ENCODE data around the gene RSPH6A.
A peak's percentile ranks its signal among the peaks of the same experiment; 100 is the strongest.
"Not testable (repeated sequence)": the region's sequence is repeated elsewhere in the genome, so short reads cannot be mapped to it uniquely, and the experiment has no call there.

The RSPH6A gene

DNA sequence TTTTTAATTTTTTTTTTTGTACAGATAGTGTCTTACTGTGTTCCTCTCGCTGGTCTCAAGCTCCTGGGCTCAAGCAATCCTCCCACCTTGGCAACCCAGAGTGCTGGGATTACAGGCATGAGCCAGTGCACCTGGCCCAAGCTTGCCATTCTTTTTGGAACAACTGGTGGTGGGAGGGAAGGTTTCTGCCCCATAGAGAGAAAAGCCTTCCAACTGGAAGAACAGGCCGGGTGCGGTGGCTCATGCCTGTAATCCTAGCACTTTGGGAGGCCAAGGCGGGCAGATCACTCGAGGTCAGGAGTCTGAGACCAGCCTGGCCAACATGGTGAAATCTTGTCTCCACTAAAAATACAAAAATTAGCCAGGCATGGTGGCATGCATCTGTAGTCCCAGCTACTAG lies 15.6 kb downstream of the RSPH6A start:
- DNase-seq = not testable (repeated sequence)

DNA sequence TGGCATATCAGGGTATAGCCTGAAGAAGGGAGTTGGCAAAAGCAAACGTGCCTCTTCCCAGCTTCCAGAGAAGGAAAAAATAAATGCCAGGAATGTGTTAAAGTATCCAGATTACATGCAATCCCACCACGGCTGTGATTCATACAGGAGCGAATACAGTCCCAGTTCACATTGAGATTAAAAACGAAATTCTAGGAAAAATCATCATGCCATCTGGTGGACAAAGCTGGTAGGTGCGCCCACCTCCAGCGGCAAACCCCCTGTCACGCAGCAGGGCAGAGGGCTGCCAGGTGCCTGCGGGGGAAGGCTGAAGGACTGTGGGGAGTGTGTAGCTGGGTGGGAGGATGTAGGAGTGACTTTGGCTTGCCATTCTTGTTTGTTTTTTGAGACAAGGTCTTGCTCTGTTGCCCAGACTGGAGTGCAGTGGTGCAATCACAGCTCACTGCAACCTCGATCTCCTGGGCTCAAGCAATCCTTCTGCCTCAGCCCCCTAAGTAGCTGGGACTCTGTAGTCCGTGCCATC lies 16.1 kb downstream of the RSPH6A start:
- DNase-seq = peak; percentile 71

GRCh38 chr19:45794627-45795026 lies 20.5 kb downstream of the RSPH6A start:
- no peak for DNase-seq

- DNase-seq = no peak
Measured at GRCh38 chr19:45793876-45794275, 21.2 kb downstream of the RSPH6A start.

DNA sequence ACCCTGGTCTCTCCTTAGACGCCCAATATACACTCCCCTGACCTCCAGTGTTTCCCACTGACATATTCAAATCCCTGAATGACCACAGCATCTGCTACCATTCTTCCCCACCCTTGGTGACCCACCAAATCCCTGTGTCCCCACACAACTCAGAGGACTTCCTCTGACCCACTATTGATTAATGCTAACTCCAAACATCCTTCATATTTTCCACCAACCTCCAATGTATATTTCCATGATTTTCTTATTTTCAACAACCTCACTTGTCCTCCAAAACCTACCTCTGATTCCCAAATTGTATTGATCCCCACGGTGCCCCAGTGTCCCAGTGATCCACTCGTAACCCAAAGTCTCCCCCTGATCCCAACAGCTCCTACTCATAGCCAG lies 21.9 kb downstream of the RSPH6A start:
- no peak for DNase-seq

GRCh38 chr19:45792470-45793177 lies 22.5 kb downstream of the RSPH6A start, which contains the start of gene DMWD:
Gene DMWD (minus strand): TSS chr19:45792845. CDS start chr19:45792756, 89 bp downstream.
- peak; percentile 100 for DNase-seq

DNA sequence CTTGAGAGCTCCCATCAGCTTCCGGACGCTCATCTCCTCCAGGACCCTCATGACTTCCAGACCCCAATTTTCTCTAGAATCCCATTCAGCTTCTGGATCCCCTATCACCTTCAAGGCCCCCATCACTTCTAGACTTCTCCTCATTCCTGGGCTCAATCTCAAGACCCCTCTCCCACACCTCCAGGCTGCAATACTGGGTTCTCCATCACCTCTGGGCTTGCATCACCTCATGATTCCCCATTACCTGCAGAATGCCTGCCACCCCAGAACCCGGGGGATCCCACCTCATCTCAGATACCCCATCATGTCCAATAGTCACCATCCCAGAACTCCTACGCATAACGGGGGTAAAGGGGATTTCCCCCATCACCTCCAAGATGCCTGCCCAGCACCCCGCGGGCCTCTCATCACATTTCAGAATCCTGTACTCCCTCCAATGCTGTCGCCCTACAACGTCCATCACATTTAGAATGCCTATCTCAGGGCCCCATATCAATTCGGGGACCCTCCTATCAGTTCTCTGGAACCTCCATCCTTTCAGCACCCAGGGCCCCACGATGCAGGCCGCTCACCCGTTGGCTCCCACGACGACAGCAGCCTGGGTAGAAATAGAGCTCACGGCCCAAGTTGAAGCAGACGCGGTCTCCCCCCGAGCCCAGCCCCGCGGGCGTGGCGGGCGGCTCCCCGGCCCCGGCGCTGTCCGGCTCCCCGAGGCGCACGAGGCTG lies 23.2 kb downstream of the RSPH6A start:
- peak; percentile 46 for DNase-seq

DNA sequence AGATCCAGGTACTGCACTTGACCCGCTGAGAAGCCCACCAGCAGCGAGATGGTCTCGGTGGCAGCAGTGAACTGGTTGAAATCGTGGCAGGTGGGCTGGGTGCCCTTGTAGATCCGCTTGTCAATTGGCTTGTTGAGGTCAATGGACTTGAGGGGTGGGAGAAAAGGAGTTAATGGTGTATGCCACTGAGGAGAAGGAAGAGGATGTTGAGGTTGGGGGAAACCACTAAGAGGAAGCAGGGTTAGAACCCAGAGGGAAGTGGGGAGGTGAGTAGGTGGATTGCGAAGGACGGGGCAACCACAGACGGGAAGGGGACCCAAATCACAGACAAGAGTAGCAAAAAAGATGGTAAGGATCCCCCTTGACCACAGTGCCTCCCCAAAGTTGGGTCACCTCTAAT lies 24.2 kb downstream of the RSPH6A start:
- no peak for DNase-seq

DNA sequence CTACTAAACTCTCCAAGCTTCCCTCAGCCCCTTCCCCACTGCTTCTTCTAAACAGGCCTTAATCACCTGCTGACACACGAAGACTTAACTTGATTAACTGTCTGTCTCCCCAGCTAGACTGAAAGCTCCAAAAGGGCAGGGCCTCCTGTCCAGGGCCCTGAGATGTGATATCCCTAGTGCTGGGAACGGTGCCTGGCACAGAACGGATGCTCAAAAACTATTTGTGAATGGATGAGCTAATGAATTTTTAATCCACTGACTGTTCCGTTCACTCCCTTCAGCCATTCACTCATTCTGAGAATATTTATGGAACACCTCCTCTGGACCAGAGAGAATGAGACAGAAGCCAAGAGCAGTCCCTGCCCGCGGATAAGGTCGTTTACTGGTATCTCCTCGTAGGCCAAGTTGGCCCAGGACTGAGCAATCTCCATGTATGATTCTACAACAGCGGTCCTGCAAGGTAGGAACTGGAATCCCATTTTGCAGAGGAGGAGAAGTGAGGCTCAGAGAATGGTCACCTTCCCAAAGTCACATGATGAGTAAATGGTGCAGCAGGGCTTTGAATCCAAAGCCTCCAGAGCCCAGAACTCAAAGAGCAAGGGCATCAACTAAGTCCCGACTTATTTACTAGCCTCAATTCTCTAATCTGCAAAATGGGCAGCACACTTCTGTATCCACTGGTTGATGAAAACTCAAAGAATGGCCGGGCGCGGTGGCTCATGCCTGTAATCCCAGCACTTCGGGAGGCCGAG lies 25.9 kb downstream of the RSPH6A start:
- no peak for DNase-seq

DNA sequence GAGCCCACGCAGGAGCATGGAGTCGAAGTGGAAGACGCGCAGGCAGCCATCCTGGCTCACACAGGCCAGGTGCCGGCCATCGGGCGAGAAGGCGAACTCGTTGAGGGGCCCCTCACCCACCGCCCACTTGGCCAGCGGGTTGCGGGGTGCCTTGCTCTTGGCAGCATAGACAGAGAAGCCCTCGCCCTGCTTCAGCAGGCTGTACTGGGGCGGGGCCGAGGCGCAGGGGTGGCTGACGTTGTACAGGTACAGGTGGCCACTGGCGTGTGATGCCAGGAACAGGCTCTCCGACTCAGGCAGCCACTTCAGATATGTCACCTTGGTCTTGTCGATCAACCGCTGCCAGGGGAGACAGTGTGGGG lies 28.6 kb downstream of the RSPH6A start:
- DNase-seq = no peak

- no peak for DNase-seq
Measured at GRCh38 chr19:45785781-45786532, 29.2 kb downstream of the RSPH6A start.

DNA sequence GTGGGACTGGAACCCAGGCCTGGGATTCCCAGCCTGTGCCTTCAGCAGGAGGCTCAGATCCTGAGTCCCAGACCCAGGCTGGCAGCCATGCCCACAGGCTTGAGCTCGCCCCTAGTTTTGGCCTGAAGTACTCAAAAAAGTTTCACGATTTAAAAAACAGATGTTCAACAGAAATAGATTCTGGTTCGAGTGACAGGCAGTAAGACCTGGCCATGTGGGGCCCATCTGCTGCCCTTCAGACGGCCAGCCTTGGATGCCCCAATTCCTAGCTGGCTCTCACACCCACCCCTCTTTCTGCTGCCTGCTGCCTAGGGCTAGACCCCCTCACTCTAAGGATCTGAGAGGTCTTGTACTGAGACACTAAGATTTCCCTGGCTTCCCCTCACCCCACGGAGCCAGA lies 30.0 kb downstream of the RSPH6A start:
- DNase-seq = no peak

DNA sequence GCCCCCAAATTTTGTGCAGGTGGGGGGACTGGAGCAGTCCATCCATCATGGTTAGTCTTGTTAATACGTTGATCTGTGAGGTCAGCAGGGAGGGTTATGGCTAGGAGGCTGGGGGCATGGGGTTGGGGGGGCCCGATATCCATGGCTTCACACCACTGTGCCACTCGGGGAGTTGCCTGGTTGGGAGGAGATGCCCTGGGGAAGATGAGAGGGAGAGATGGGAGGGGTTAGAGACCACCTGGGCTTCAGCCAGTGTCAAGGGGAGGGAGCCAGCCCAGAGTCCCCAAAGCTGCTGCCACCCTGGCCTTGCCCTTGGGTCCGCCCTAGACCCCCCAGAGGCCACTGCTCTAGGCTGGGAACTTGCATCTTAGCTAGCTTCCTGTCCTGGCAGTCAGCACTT lies 31.0 kb downstream of the RSPH6A start:
- no peak for DNase-seq

DNA sequence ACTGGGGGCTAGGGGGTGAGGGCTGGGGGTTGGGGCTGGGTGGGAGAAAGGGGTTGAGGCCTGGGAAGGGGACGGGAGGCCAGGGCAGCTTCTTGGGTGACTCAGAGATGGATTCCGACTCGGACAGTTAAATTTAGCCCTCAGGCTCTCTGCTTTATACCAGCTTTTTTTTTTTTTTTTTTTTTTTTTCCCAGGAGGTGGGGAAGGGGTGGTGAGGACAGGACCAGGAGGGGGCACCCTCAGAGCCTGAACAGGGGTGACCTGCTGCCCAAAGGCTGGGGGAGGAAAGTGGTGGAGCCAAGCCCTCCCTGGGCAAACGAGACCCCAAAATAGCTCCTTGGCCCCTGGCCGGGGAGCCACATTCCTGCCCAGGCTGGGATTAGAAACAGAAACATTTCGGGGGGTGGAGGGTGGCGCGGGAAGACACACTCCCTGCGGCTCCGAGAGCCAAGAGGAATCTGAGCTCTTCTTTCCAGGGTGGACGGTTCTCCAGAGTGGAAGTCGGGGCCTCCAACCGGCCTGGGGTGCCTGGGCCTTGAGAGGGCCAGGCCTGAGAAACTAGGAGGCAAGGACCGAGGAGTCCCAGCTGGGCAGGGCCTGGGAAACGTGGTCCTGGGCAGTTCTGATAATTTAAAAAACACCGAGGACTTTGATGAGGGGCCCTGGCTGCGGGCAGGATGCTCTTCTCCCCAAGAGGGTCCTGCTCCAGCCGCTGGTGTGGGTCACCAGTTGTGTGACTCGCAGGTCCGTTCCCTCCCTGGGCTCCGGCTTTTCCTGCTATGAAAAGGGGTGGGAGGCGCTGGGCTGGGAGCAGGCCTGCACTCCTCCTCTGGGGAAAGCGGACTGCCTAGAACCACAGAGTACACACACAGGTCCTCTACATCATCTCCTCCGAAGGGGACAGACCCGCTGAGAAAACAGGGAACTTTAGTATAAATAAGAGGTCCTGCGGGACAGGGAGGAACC lies 32.0 kb downstream of the RSPH6A start:
- DNase-seq = no peak

DNA sequence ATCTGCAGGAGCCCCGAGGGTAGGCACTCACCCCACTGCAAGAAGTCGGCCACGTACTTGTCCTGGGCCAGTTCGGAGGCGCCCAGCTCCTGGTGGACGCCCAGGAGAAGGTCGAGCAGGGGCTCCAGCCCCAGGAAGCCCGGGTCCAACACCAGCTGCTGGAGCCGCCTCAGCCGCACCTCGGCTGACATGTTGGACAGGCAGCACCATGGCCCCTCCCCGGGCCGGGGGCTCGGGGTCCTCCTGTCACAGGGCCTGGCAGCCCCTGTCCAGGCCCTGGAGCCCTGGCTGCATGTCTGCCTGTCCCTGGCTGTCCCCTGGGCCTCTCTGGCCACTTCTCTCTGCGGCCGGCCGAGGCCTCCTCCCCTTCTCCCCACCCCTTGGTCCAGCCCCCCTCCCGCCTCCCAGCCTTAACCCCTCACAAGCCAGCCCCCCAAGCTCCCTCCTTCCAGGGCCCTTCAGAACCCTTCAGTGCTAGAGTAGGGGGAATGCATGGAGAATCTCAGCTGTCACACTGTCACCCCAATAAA lies 32.9 kb downstream of the RSPH6A start, which contains the start of gene DMPK:
TSS of gene DMPK (minus strand) at position 329 of the 530 bp plus-strand sequence. CDS start at position 191, 138 bp downstream.
- peak; percentile 47 for DNase-seq

- peak; percentile 85 for DNase-seq
Measured at GRCh38 chr19:45781214-45782161, 33.6 kb downstream of the RSPH6A start.

GRCh38 chr19:45780448-45781213 lies 34.5 kb downstream of the RSPH6A start:
- DNase-seq = no peak

DNA sequence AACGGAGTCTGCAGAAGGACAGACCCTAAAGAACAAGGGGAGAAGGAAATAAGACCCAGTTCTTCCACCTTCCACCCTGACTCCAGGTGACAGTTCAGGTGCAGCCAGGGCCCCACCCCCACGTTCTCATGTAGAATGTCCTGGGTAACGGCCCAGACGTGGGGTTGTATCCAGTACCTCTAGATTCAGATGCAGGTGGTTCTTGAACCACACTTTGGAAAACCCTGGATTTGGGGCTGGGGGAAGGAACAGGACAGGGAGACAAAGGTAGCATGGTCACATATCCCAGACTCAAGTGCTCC lies 35.0 kb downstream of the RSPH6A start:
- no peak for DNase-seq

All from NCI-H146 (cell line).